Activated naive CD4-positive, alpha-beta T cell (primary cell): ENCODE data around the gene LPAR2.
"Not testable (repeated sequence)": the region's sequence is repeated elsewhere in the genome, so short reads cannot be mapped to it uniquely, and the experiment has no call there.

Source experiments
- DNase-seq, 4 experiments: peaks; one replicate each; lab custom pipeline; 2025; lab: John Stamatoyannopoulos, UW

LPAR2 gene

DNA sequence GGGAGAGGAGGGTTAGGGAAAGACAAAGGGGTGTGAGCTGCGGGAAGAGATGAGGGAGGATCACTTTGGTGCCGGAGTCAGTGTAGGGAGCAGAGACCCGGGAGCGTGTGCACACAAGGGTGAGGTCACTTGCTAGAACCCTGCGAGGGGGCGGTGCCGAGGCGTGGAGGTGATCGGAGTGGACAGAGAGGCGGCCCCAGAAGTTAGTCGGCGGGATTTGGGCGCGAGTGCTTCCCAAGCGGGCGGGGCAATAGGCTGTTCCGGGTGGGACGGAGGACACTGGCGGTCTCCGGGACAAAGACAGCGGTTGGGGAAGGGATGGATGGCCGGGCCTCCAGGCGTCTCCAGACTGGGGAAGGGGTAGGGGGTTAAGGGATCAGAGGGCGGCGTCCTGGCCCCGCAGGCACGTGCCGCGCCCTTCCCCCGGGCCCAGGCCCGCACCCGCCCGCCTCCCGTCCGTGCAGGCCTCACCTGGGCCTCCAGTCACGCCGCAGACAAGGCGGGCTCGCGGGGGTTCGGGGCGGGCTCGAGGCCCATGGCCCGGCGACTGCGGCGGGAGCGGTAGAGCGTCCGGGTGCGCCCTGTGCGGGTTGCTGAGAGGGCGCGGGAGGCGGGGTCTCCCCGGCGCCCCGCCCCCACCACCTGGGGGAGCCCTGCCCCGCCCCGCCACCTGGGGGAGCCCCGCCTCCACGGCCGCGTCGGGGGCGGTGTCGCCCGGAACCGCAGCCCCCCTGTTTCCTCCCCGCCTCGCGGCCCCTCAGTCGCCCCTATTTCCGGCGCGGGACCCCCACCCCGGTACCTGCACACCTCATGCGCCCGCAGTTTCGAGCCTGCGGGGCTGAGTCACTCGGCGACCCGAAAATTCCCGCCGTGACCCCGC lies at the start of gene LPAR2:
TSS of gene LPAR2 (minus strand) at position 600 of the 880 bp plus-strand sequence. CDS start 945 bp downstream, outside the sequence.
- peak in 3 of 4 experiments; percentile 22 to 85 (median 65) for DNase-seq

DNA sequence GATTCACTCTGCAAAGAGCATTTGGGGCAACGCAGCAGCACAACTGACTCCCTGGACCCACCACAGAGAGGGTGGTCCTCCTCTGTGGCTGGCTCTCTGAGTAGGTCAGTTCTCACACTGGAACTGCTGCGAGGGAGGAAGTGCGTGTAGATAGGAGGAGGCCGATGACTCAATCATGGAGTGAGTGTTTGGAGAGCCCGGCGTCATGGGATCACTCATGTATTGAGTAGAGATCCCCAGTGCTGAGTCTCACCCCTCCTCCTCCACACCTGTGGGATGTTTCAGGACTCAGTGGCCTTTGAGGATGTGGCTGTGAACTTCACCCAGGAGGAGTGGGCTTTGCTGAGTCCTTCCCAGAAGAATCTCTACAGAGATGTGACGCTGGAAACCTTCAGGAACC lies 49.6 kb upstream of the LPAR2 start:
- no peak for DNase-seq

GRCh38 chr19:19674315-19674714 lies 46.3 kb upstream of the LPAR2 start:
- no peak for DNase-seq

DNA sequence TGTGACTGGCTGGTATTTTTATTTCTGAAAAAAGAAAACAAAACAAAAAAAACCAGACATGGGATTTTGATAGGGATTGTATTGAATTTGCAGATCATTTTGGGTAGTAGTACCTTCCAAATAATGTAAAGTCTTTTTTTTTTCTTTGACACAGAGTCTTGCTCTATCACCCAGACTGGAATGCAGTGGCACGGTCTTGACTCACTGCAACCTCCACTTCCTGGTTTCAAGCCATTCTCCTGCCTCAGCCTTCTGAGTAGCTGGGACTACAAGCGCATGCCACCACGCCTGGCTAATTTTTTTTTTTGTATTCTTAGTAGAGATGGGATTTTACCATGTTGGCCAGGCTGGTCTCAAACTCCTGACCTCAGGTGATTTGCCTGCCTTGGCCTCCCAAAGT lies 44.8 kb upstream of the LPAR2 start:
- DNase-seq: no peak

DNA sequence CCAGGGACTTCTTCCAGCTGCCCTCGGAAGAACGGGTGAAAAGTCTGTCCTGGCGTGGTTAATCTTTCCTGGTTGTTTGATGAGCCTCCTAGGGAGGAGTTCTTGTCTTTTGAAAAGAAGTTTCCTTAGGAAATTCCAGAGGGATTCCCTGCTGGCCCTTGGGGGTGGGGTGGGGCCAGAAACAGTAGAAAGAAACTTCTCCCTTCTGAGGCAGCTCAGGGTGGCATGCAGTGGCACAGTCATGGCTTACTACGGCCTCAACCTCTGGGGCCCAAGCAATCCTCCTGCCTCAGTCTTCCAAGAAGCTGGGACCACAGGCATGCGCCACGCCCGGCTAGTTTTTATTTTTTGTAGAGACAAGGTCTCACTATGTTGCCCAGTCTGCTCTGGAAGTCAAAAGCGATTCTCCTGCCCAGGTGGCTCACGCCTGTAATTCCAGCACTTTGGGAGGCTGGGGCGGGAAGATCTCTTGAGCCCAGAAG lies 42.1 kb upstream of the LPAR2 start:
- DNase-seq: no peak

- peak; percentile 75 to 93 (median 87) for DNase-seq
Measured at GRCh38 chr19:19668230-19669012, 40.4 kb upstream of the LPAR2 start, which contains the start of gene ZNF101. ZNF101 (plus strand) TSS chr19:19668839; CDS start chr19:19668964, 125 bp downstream.

GRCh38 chr19:19665420-19665948 lies 37.5 kb upstream of the LPAR2 start:
- DNase-seq: not testable (repeated sequence)

DNA sequence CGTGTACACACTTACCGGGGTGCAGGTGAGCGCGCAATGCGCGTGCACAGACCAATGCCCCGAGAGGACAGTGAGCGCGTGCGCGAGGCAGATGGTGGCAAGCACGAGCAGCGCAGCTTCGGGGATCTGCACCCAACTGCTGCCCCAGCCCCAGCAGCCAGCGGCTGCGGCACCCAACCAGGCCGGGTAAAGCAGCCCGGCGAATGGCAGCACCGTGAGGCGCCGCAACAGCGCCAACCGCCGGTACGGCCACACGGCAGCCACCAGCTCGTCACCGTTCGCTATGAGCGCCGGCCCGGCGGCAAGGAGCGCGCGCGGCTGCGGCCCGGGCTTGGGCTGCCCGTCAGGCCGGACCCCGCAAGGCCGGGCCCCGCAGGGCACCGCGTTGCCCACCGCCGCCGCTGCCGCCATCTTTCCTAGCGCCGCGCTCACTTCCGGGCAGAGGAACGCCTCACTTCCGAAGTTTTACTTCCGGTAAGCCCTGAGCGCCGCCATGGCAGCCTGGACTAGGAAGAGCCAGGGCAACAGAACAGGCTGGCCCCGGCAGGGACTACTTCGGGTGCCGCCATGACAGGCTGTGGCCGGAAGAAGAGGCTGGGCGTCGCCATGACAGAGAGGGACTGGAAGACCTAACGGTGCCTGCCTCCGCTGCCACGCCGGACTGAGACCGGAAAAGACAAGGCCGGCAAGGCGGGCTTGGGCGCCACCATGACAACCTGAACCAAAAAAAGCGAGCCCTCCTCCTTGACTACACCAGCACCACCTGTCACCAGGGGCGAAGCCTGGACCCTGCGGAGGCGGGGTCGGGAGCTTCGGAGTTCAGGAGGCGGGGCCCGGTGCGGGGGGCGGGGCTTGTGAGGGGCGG lies 35.5 kb upstream of the LPAR2 start, which contains the start of gene ATP13A1:
TSS of gene ATP13A1 (minus strand) at position 421 of the 865 bp plus-strand sequence. CDS start at position 411, 10 bp downstream.
- peak; percentile 93 to 97 (median 96) for DNase-seq

GRCh38 chr19:19662871-19663255 lies 34.8 kb upstream of the LPAR2 start:
- DNase-seq: no peak

- no peak for DNase-seq
Measured at GRCh38 chr19:19662344-19662743, 34.3 kb upstream of the LPAR2 start.

- no peak for DNase-seq
Measured at GRCh38 chr19:19661675-19662251, 33.7 kb upstream of the LPAR2 start.

DNA sequence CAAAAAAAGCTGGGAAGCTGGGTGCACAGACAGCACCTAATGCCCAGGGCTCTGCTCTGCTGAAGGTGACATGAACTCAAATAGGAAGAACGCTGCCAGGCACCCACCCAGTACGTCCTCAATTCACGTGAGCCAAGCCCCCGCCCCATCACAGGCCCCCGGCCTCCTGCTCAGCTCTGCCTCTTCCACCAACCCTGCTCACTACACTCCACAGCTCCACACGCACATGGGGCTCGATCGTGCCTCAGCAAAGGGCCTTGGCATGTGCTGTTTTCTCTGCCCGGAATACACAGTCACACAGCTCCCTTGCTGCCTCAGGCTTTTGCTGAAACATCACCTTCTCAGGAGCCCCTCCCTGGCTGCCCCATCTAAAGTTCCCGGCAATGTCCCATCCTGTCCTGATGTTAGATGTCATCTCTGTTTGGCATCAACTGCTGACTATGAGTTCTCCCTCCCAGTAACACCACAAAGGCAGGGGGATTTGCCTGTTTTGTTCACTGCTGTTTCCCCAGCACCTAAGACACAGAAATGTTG lies 33.2 kb upstream of the LPAR2 start:
- no peak for DNase-seq

DNA sequence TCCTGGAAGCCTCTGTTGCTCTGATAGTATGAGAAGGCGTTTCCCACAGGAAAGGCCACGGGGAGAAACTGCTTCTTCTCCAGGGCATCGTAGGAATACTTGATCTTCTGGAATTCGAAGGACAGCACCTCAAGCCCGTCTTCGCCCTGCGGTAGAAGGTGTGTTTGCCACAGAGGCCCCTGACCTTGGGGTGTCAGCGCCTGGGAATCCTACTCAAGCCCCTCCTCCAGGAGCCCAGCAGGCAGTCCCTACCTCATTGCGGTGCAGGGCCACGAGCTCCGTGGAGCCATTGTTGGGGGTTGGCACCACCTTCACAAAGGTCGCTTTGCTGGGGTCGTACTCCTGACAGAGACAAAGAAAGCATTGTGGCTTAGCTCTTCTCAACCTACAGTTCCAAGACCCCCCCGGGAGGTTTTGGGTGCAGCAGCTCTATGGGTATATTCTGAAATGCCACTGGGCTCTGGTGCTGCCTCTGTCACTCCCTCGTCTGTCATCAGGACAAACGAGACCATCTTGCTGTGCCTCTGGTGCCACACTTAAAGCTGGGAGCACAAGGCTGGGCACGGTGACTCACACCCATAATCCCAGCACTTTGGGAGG lies 31.7 kb upstream of the LPAR2 start:
- no peak for DNase-seq

DNA sequence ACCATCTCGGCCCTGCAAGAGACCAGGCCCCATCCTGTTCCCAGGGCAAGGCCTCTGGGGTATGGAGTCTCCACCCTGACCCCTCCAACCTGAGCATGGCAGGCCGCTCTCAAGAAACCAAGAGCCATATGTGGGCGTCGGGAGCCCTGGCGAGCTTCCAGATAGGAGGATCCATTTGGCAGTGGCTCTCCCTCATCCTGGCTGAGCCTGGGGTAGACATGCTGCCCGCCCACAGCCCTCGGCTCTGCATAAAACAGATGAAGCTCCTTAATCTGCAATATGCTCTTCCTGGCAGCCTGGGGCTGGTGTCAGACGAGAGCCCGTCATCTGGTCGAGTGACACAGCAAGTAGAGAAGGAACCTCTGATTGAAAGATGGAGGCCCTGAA lies 29.4 kb upstream of the LPAR2 start:
- no peak for DNase-seq

DNA sequence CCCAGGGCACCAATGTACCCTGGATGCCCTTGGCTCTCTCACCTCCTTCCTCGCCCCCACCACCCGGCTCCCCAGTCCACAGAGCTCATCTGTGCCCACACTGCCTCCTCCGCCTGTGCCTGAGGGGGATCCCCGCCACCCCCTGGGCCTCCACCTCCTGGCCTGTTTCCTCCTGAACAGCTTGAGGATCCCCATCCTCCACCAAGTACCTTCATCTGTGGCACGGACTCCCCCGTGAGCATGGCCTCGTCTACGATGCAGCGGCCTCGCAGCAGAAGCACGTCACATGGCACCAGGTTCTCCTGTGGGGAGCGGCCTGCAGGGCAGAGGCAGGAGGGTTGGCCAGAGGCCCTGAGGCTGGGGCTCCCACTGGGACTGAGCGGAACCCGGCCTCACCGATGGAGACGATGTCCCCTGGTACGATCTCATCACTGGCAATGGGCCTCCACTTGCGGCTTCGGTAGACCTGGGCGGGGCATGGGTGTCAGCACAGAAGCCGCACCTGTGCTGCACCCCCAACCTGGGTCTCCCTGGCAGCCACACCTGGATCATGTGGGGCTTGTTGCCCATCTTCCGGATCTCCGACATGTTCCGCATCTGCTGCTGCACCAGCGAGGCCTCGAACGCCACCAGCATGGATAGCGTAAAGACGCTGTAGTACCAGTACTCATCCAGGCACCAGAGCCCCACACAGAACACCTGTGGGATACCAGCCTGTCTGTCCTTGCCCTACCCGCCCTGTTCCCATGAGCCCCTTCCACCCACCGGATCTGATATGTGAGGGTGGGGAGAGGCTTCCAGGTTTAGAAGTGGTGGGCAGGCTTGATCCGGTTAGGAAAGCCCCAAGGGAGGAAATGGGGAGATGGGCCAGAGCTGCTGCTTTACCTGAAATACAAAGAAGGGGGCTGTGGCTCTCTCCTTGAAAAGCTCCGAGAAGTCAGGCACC lies 28.7 kb upstream of the LPAR2 start:
- DNase-seq: no peak

- no peak for DNase-seq
Measured at GRCh38 chr19:19655641-19656343, 27.8 kb upstream of the LPAR2 start.

DNA sequence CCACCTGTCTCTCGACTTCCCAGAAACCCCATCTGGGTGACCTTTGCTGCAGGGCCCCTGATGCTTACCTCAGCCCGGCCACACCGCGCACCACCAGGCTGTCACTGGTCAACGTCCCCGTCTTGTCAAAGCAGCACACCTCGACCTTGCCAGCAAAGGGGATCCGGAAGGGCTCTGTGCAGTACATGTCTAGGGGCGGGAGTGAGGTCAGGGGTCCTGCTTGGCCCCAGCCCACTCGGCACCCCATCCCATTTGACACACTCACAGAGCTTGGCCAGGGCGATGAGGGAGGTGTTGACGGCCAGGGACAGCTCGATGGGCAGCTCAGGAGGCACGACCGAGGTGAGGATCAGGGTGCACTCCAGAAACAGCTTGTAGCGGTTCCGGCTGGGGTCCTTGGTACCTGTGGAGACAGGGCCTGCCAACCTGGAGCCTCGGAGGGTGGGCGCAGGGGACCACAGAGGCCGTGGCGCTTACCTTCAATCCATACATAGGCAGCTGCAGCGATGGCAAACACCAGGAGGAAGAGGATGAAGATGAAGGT lies 27.1 kb upstream of the LPAR2 start:
- no peak for DNase-seq

DNA sequence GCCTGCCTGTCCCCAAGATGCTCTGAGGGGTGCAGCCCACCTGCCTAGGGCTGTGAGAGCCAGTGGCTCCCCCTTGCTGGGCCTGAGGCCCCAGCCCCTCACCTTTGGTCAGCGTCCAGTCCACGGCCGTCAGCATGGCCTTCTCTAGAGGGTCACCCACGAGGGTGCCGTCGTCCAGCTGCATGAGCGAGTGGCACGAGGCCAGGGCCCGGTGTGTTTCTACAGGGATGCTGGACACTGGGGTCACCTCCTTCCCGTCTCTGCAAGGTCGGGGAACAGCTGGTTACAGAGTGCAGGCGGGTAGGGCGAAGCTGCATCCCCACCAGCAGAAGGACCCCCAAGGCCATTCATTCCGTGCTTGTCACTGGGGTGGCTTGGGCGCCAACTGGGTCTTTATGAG lies 26.4 kb upstream of the LPAR2 start:
- no peak for DNase-seq
